ENCODE results near the gene RELN. TPM values are rescaled to one million over a fixed set of nuclear protein-coding genes. Genes with fewer than 3 reads are reported as not detected.
A peak's percentile ranks its signal among the peaks of the same experiment; 100 is the strongest.
"Not testable (repeated sequence)": the region's sequence is repeated elsewhere in the genome, so short reads cannot be mapped to it uniquely, and the experiment has no call there.

The RELN gene
- under 1 TPM; 0.10 to 0.65 TPM for polyA plus RNA-seq

DNA sequence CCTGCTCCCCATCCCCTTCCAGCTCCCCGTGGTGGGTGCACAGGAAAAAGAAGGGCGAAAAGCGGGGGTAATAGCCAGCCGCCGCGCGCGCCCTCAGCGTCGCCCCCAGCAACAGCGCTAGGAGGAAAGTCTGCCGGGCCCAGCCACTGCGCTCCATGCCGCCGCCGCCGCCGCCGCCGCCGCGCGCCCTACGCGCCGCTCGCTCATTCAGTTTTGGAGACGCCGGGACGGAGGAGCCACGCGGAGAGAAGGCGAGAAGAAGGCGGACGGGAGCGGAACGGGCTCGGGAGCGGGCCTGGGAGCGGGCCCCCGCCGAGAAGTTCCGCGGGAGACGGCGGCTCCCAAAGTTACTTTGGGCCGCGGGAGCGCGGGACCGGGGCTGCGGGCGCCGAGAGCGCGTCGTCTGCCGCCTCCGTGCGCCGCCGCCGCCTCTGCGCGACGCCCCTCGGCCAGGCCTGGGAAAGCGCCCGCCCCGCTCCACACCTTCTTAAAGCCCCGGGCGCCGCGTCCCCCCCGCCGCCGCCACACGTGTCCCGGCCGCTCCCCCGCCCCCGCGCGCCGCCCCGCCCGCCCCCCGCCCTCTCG lies at the start of gene RELN:
Gene RELN, minus strand, starts transcription at position 459 of the 585 bp plus-strand sequence. Its CDS starts 302 bp downstream, at position 157.
- Histone ChIP-seq H3K4me3 (ENCODE audit: low read depth in 1 of 2, low read length in 2 of 2) (peak within 1 kb of the TSS; percentile 40 to 45), H3K27ac (ENCODE audit: low read depth in 2 of 2, low read length in 1 of 2) (no peak within 1 kb of the TSS), H3K36me3 (ENCODE audit: control insufficient read depth in 2 of 2, insufficient read depth in 2 of 2, low read length in 1 of 2) (no peaks in the 10 kb centered on the region), H3K9me3 (ENCODE audit: control insufficient read depth in 2 of 2, insufficient read depth in 1 of 2, low read depth in 1 of 2, low read length in 1 of 2) (no peaks in the 10 kb centered on the region), H3K4me1 (ENCODE audit: control insufficient read depth in 2 of 2, insufficient read depth in 2 of 2, low read length in 1 of 2) (peaks cover 4 to 8% of the 10 kb centered on the region in 2 donors), H3K27me3 (ENCODE audit: control insufficient read depth in 1 of 2, insufficient read depth in 2 of 2, low read length in 2 of 2) (peaks cover 6 to 8% of the 10 kb centered on the region in 2 donors)
- WGBS, 2 donors = 2 to 3% methylated on average over 33 to 89 of the region's 89 CpGs

DNA sequence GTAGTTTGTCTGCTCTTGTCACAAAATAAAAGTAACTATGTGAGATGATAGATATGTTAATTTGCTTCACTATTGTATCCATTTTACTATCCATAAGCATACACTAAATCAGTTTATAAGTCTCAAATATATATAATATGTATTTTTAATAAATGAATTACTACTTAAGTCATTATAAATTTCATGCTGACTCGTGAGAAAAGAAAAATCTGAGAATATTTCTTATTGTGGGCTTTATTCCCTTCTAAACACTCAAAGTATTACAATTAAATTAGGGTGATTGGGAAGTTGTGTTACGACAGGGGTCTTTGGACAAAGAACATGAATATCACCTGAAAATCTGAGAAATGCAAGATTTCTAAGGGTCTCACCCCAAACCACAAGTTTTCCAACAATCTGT lies 48.7 kb upstream of the RELN start:
- Histone ChIP-seq H3K36me3 (ENCODE audit: control insufficient read depth in 2 of 2, insufficient read depth in 2 of 2, low read length in 1 of 2) (no peaks in the 10 kb centered on the region), H3K9me3 (ENCODE audit: control insufficient read depth in 2 of 2, insufficient read depth in 1 of 2, low read depth in 1 of 2, low read length in 1 of 2) (no peaks in the 10 kb centered on the region), H3K4me1 (ENCODE audit: control insufficient read depth in 2 of 2, insufficient read depth in 2 of 2, low read length in 1 of 2) (no peaks in the 10 kb centered on the region), H3K27ac (ENCODE audit: low read depth in 2 of 2, low read length in 1 of 2) (no peak overlapping the region), H3K27me3 (ENCODE audit: control insufficient read depth in 1 of 2, insufficient read depth in 2 of 2, low read length in 2 of 2) (no peaks in the 10 kb centered on the region), H3K4me3 (ENCODE audit: low read depth in 1 of 2, low read length in 2 of 2) (no peak overlapping the region)
- whole genome bisulfite sequencing, 2 donors = 71 to 75% methylated on average over 2 of the region's 2 CpGs

DNA sequence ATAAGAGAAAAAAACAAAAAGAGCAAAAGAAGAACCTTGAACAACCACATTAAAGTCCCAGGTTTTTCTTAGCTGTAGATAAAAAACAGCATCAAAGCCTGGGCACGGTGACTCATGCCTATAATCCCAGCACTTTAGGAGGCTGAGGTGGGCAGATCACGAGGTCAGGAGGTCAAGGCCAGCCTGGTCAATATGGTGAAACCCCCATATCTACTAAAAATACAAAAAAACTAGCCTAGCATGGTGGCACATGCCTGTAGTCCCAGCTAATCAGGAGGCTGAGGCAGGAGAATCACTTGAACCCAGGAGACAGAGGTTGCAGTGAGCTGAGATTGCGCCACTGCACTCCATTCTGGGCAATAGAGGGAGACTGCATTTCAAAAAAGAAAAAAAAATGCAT lies 47.4 kb upstream of the RELN start:
- H3K9me3 ChIP-seq (ENCODE audit: control insufficient read depth in 2 of 2, insufficient read depth in 1 of 2, low read depth in 1 of 2, low read length in 1 of 2); H3K4me3 ChIP-seq (ENCODE audit: low read depth in 1 of 2, low read length in 2 of 2); H3K27ac ChIP-seq (ENCODE audit: low read depth in 2 of 2, low read length in 1 of 2); H3K27me3 ChIP-seq (ENCODE audit: control insufficient read depth in 1 of 2, insufficient read depth in 2 of 2, low read length in 2 of 2); H3K4me1 ChIP-seq (ENCODE audit: control insufficient read depth in 2 of 2, insufficient read depth in 2 of 2, low read length in 1 of 2); H3K36me3 ChIP-seq (ENCODE audit: control insufficient read depth in 2 of 2, insufficient read depth in 2 of 2, low read length in 1 of 2): not testable (repeated sequence)
- 57 to 61% methylated on average over 3 of the region's 3 CpGs for WGBS, 2 donors

DNA sequence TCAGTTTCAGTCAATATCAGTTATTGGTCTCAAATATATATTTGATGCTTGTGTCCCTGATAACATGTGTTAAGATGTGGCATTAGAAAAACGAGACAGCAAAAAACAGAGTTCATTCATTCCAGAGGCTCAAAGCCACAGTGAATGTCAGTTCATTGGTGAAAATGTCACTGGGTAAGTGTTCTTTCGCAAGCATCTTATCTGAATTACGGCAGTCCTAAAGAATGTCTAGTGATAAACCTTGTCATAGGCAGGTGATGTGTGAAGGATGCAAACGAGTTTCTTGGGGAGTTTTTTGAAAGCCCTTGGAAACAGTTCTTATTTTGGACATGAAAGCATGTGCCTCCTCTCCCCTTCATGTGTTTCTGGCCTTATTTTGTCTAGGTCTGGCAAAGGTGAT lies 45.9 kb upstream of the RELN start:
- H3K27ac ChIP-seq (ENCODE audit: low read depth in 2 of 2, low read length in 1 of 2) = no peak overlapping the region
- no peaks in the 10 kb centered on the region for H3K9me3 ChIP-seq (ENCODE audit: control insufficient read depth in 2 of 2, insufficient read depth in 1 of 2, low read depth in 1 of 2, low read length in 1 of 2)
- H3K27me3 ChIP-seq (ENCODE audit: control insufficient read depth in 1 of 2, insufficient read depth in 2 of 2, low read length in 2 of 2) = no peaks in the 10 kb centered on the region
- no peaks in the 10 kb centered on the region for H3K36me3 ChIP-seq (ENCODE audit: control insufficient read depth in 2 of 2, insufficient read depth in 2 of 2, low read length in 1 of 2)
- no peaks in the 10 kb centered on the region for H3K4me1 ChIP-seq (ENCODE audit: control insufficient read depth in 2 of 2, insufficient read depth in 2 of 2, low read length in 1 of 2)
- WGBS, 2 donors = 51 to 64% methylated on average over 4 of the region's 4 CpGs
- H3K4me3 ChIP-seq (ENCODE audit: low read depth in 1 of 2, low read length in 2 of 2) = no peak overlapping the region

DNA sequence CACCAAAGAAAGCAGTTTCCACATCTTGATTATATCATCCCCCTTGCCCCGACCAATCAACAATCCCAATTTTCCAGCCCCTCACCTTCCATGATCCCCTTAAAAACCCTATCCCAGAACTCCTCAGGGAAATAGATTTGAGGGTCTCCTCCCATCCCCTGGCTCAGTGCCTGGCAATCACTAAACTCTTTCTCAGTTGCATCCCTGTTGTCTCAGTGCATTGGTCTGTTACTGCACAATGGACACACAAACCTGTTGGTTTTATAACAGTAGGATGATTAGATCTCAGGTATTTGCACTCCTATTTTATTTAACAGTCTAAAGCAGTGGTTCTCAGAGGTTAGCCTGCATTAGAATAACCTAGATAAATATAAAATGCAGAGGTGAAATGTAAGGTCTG lies 45.2 kb upstream of the RELN start:
- H3K9me3 ChIP-seq (ENCODE audit: control insufficient read depth in 2 of 2, insufficient read depth in 1 of 2, low read depth in 1 of 2, low read length in 1 of 2) = no peaks in the 10 kb centered on the region
- 84 to 90% methylated on average over 1 of the region's 1 CpG for WGBS, 2 donors
- H3K4me1 ChIP-seq (ENCODE audit: control insufficient read depth in 2 of 2, insufficient read depth in 2 of 2, low read length in 1 of 2) = no peaks in the 10 kb centered on the region
- no peaks in the 10 kb centered on the region for H3K36me3 ChIP-seq (ENCODE audit: control insufficient read depth in 2 of 2, insufficient read depth in 2 of 2, low read length in 1 of 2)
- no peaks in the 10 kb centered on the region for H3K27me3 ChIP-seq (ENCODE audit: control insufficient read depth in 1 of 2, insufficient read depth in 2 of 2, low read length in 2 of 2)
- no peak overlapping the region for H3K4me3 ChIP-seq (ENCODE audit: low read depth in 1 of 2, low read length in 2 of 2)
- H3K27ac ChIP-seq (ENCODE audit: low read depth in 2 of 2, low read length in 1 of 2) = no peak overlapping the region

DNA sequence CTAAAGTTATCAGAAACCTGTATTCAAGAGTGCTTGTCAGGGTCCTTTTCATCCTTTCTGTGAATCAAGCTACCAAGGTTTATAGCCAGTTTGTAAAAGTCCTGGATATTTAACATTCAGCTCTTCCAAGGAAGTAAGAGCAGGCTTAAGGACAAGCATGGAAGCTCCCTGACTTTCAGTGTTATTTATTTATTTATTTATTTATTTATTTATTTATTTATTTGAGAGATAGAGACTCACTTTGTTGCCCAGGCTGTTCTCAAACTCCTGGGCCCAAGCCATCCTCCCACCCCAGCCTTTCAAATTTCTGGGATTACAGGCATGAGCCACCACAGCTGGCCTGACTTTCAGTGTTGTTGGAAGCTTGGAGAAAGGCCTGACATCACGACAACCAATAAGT lies 44.4 kb upstream of the RELN start:
- no peaks in the 10 kb centered on the region for H3K9me3 ChIP-seq (ENCODE audit: control insufficient read depth in 2 of 2, insufficient read depth in 1 of 2, low read depth in 1 of 2, low read length in 1 of 2)
- no peak overlapping the region for H3K4me3 ChIP-seq (ENCODE audit: low read depth in 1 of 2, low read length in 2 of 2)
- WGBS, 2 donors = 71 to 79% methylated on average over 1 of the region's 1 CpG
- no peaks in the 10 kb centered on the region for H3K4me1 ChIP-seq (ENCODE audit: control insufficient read depth in 2 of 2, insufficient read depth in 2 of 2, low read length in 1 of 2)
- no peaks in the 10 kb centered on the region for H3K36me3 ChIP-seq (ENCODE audit: control insufficient read depth in 2 of 2, insufficient read depth in 2 of 2, low read length in 1 of 2)
- H3K27me3 ChIP-seq (ENCODE audit: control insufficient read depth in 1 of 2, insufficient read depth in 2 of 2, low read length in 2 of 2) = no peaks in the 10 kb centered on the region
- H3K27ac ChIP-seq (ENCODE audit: low read depth in 2 of 2, low read length in 1 of 2) = no peak overlapping the region

DNA sequence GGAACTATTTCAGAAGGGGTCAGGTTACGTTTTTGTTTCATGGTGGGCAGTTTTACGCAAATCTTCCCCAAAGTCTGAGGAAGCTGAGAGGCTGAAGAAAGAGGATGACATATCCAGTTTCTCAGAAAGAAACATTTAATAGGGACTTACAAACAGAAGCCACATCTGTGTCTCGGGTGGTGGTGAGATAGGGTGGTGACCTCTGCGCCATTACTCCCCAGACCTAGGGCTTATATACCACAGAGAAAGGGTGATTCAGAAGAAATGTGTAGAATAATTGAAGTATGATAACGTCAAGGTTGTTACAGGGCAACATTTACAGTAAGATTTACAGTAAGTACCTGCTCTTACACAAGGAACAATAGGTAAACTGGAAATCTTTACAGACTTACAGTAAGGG lies 43.0 kb upstream of the RELN start:
- no peaks in the 10 kb centered on the region for H3K9me3 ChIP-seq (ENCODE audit: control insufficient read depth in 2 of 2, insufficient read depth in 1 of 2, low read depth in 1 of 2, low read length in 1 of 2)
- H3K4me3 ChIP-seq (ENCODE audit: low read depth in 1 of 2, low read length in 2 of 2) = no peak overlapping the region
- H3K4me1 ChIP-seq (ENCODE audit: control insufficient read depth in 2 of 2, insufficient read depth in 2 of 2, low read length in 1 of 2) = no peaks in the 10 kb centered on the region
- H3K27ac ChIP-seq (ENCODE audit: low read depth in 2 of 2, low read length in 1 of 2) = no peak overlapping the region
- H3K36me3 ChIP-seq (ENCODE audit: control insufficient read depth in 2 of 2, insufficient read depth in 2 of 2, low read length in 1 of 2) = no peaks in the 10 kb centered on the region
- WGBS, 2 donors = 55 to 79% methylated on average over 5 of the region's 5 CpGs
- H3K27me3 ChIP-seq (ENCODE audit: control insufficient read depth in 1 of 2, insufficient read depth in 2 of 2, low read length in 2 of 2) = no peaks in the 10 kb centered on the region

DNA sequence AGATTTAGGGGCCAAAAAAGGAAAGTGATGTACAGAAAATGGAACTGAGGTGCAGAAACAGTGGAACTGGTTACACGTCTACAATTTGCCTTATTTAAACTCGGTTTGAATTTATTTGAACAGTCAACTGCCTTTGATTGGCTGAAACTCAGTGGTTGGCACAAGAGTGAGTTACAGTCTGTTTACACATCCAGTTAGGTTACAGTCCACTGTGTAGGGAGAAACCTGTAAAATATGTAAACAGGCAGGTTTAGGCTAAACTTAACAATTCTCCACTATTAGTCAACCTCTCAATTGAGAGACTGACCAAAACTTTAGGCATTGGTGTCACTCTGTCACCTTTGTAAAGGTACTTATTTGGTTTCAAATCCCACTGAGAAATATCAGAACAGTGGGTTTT lies 40.3 kb upstream of the RELN start:
- WGBS, 2 donors = 46 to 47% methylated on average over 2 of the region's 2 CpGs

DNA sequence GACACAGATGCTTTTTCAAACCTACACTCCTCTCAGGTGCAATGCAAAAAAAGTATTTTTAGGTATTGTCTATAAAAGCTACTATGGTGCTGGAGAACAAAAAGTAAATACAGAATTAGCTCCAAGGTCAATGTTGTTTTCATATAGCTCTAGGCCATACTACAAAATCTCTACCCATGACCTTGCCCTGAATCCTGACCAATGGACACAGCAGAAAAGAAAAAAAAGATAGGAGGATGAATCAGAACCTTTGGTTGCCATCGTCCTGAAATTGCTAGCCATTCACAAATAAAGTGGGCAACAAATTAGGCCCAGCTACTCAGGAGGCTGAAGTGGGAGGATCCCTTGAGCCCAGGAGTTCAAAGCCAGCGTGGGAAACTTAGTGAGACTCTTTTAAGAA lies 35.2 kb upstream of the RELN start:
- no peak overlapping the region for H3K27ac ChIP-seq (ENCODE audit: low read depth in 2 of 2, low read length in 1 of 2)
- no peaks in the 10 kb centered on the region for H3K36me3 ChIP-seq (ENCODE audit: control insufficient read depth in 2 of 2, insufficient read depth in 2 of 2, low read length in 1 of 2)
- WGBS, 2 donors = 61 to 72% methylated on average over 2 of the region's 2 CpGs
- no peaks in the 10 kb centered on the region for H3K4me1 ChIP-seq (ENCODE audit: control insufficient read depth in 2 of 2, insufficient read depth in 2 of 2, low read length in 1 of 2)
- H3K4me3 ChIP-seq (ENCODE audit: low read depth in 1 of 2, low read length in 2 of 2) = no peak overlapping the region
- no peaks in the 10 kb centered on the region for H3K27me3 ChIP-seq (ENCODE audit: control insufficient read depth in 1 of 2, insufficient read depth in 2 of 2, low read length in 2 of 2)
- peaks cover 2 to 3% of the 10 kb centered on the region in 2 donors for H3K9me3 ChIP-seq (ENCODE audit: control insufficient read depth in 2 of 2, insufficient read depth in 1 of 2, low read depth in 1 of 2, low read length in 1 of 2)

More for the DNA sequence above, 40.3 kb upstream of the RELN start:
- Histone ChIP-seq H3K4me1 (ENCODE audit: control insufficient read depth in 2 of 2, insufficient read depth in 2 of 2, low read length in 1 of 2) (no peaks in the 10 kb centered on the region), H3K27ac (ENCODE audit: low read depth in 2 of 2, low read length in 1 of 2) (no peak overlapping the region), H3K9me3 (ENCODE audit: control insufficient read depth in 2 of 2, insufficient read depth in 1 of 2, low read depth in 1 of 2, low read length in 1 of 2) (no peaks in the 10 kb centered on the region), H3K36me3 (ENCODE audit: control insufficient read depth in 2 of 2, insufficient read depth in 2 of 2, low read length in 1 of 2) (no peaks in the 10 kb centered on the region), H3K4me3 (ENCODE audit: low read depth in 1 of 2, low read length in 2 of 2) (no peak overlapping the region), H3K27me3 (ENCODE audit: control insufficient read depth in 1 of 2, insufficient read depth in 2 of 2, low read length in 2 of 2) (no peaks in the 10 kb centered on the region)

DNA sequence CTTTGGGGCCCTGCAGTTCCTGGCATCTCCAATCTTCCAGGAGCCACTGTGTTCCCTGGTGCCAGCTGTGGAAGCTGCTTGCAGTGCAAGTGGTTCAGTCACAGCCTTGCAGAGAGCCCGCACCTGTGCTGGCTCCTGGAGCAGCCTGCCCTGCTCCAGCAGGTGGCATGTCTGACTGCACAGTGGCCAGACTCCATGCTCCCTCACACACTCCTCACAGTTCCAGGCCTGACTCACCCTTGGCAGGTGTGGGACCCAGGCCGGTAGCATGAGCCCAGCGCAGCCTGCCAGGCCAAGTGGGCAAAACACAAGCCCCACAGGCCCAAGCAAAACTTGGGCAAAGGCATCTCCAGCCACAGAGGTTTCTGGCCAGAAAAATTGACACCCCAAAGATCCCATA lies 33.6 kb upstream of the RELN start:
- H3K4me1 ChIP-seq (ENCODE audit: control insufficient read depth in 2 of 2, insufficient read depth in 2 of 2, low read length in 1 of 2) = no peaks in the 10 kb centered on the region
- no peak overlapping the region for H3K27ac ChIP-seq (ENCODE audit: low read depth in 2 of 2, low read length in 1 of 2)
- H3K36me3 ChIP-seq (ENCODE audit: control insufficient read depth in 2 of 2, insufficient read depth in 2 of 2, low read length in 1 of 2) = no peaks in the 10 kb centered on the region
- H3K9me3 ChIP-seq (ENCODE audit: control insufficient read depth in 2 of 2, insufficient read depth in 1 of 2, low read depth in 1 of 2, low read length in 1 of 2) = peaks cover 2 to 3% of the 10 kb centered on the region in 2 donors
- no peaks in the 10 kb centered on the region for H3K27me3 ChIP-seq (ENCODE audit: control insufficient read depth in 1 of 2, insufficient read depth in 2 of 2, low read length in 2 of 2)
- H3K4me3 ChIP-seq (ENCODE audit: low read depth in 1 of 2, low read length in 2 of 2) = no peak overlapping the region
- WGBS, 2 donors = 88 to 93% methylated on average over 3 of the region's 3 CpGs
